ENCODE data around the gene FTCDNL1. TPM values are rescaled to one million over a fixed set of nuclear protein-coding genes. Genes with fewer than 3 reads are reported as not detected.

Gene FTCDNL1
- total RNA-seq, 2 experiments from 2014 or later = 3.8 to 4.3 TPM

DNA sequence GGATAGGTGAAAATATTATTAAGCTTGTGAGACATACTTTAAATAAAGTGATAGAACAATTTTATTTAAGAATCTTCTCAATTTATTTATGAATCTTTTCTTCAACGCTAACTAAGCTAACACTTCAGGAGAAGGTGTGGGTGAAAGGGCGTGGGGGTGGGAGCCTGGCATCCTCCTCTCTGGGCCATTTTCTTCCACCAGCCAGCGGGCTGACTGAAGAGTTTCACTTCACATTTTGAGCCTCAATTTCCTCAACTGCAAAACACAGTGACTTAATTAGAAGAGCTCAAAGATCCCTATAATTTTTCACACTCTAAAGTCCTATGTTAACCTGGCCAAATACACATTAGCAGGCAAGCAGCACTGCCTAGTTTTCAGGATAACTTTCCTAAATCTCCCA, 94.8 kb downstream of the FTCDNL1 start:
- ChIA-PET CTCF (interaction anchor here (2.1 kb wide), 1 partner anchor 15 kb away, joined by 6 read pairs; no protein-coding TSS in a partner anchor), POLR2A (no interaction called here)
- Mint-ChIP-seq H3K9me3 (ENCODE audit: low read depth) (no peaks in the 10 kb centered on the region), H3K27me3 (peaks cover 10% of the 10 kb centered on the region), H3K4me3 (no peak overlapping the region), H3K36me3 (ENCODE audit: low read depth) (no peaks in the 10 kb centered on the region), H3K4me1 (no peaks in the 10 kb centered on the region), H3K27ac (no peak overlapping the region)
- ATAC-seq (no peak), DNase-seq (no peak)
- intact Hi-C loops (cut with DNase I, micrococcal nuclease) = no loop called here

DNA sequence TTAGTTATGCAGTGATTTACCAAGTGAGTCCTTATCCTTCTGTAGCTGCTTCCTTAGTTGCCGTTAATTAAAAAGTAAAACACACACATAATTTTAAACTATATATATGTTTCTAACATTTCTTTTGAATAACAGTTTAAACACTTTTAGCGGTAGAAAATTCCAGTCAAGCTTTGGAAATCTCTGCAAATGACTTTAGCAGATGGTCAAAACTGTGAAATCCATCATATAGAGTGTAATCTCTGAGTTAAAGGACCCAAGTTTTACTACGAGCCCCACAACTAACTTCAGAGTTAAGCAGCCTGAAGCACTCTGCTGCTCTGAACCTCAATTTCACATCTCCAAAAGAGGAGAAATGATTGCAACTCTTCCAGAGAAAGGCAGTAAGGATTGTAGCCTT, 96.2 kb downstream of the FTCDNL1 start:
- Mint-ChIP-seq H3K9me3 (ENCODE audit: low read depth) (no peaks in the 10 kb centered on the region), H3K27ac (no peak overlapping the region), H3K27me3 (peaks cover 10% of the 10 kb centered on the region), H3K4me1 (no peaks in the 10 kb centered on the region), H3K36me3 (ENCODE audit: low read depth) (no peaks in the 10 kb centered on the region), H3K4me3 (no peak overlapping the region)
- POLR2A ChIA-PET = no interaction called here
- no peak for ATAC-seq
- no peak for DNase-seq
- intact Hi-C loops (cut with DNase I, micrococcal nuclease) = no loop called here
- CTCF ChIA-PET = no interaction called here

DNA sequence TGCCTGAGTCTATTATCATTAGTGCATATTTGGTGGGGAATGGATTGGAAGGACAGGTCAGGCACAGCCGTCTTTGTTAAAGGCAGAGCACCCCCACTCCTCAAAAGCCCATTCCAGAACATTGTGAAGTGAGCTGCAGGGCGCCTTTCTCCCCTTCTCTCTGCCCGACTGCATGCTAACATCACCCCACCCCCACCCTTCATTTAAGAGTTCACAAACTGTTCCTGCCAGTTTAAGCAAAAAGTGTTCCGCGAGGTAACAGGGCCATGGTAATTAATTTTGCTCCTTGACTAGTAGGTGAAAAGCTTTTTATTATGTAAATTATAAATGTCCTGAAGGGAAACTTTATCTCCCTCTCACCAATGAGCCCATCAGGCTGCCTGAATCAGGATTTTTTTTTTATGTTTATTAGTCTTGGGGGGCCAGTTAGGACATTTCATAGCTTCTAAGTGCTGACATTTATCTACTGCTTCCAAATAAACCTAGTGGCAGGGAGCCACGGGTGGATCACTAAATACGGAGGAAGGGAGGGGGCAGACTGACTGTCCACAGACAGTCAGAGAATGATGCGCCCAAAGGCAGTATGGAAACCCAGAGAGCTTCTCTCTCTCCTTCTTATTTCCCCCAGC, 99.4 kb downstream of the FTCDNL1 start:
- Mint-ChIP-seq H3K9me3 (ENCODE audit: low read depth) (no peaks in the 10 kb centered on the region), H3K36me3 (ENCODE audit: low read depth) (no peaks in the 10 kb centered on the region), H3K4me1 (no peaks in the 10 kb centered on the region), H3K27me3 (peaks cover 10% of the 10 kb centered on the region), H3K27ac (no peak overlapping the region), H3K4me3 (no peak overlapping the region)
- DNase-seq (no peak), ATAC-seq (no peak)
- POLR2A ChIA-PET = no interaction called here
- CTCF ChIA-PET = interaction anchor here (0.6 to 2.0 kb wide), 4 partner anchors 12 to 143 kb away, joined by 3 to 7 read pairs (median 3); no protein-coding TSS in a partner anchor
- intact Hi-C loops (cut with DNase I, micrococcal nuclease) = no loop called here

DNA sequence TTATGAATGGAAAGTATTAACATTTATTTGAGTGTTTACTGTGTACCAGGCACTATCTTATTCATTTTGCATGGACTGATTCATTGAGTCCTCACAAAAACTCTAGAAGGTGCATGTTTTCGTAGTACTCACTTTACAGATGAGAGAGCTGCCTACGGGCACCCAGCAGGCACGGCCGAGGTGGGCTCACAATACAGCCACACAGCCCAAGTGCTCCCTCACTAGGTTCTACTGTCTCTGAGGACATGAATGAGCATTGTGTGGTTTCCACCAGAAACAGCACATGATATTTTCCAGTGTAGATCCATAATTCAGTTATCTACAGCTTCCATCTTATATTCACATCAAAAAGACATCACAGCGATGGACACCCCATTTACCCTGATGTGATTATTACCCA, 101.4 kb downstream of the FTCDNL1 start:
- Mint-ChIP-seq H3K4me1 (no peaks in the 10 kb centered on the region), H3K27ac (no peak overlapping the region), H3K27me3 (peaks cover 13% of the 10 kb centered on the region), H3K36me3 (ENCODE audit: low read depth) (no peaks in the 10 kb centered on the region), H3K9me3 (ENCODE audit: low read depth) (no peaks in the 10 kb centered on the region), H3K4me3 (no peak overlapping the region)
- POLR2A ChIA-PET = interaction anchor here (0.7 kb wide), 1 partner anchor 1584 kb away, joined by 7 read pairs; no protein-coding TSS in a partner anchor
- CTCF ChIA-PET = no interaction called here
- intact Hi-C loops (cut with DNase I, micrococcal nuclease) = no loop called here
- DNase-seq (no peak), ATAC-seq (no peak)

DNA sequence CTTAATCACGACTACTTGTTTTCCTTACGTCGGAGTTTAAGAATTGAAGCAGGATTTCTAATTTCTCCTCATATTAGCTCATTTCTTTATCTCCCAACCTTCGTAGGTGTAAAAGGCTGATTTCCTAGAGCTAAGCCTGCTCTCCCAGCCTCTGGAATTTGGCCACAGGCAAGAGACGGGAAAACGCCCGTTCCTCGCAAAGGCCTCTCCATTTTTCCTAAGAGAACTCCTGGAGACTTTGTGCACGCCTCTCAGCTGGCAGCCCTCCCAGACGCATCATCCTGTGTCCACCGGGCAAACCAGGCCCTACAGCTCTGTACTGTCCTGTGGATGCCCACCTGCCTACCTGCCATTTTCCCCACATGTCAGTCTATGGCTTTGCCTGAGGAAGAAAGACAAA, 106.3 kb downstream of the FTCDNL1 start:
- Mint-ChIP-seq H3K4me1 (peaks cover 3% of the 10 kb centered on the region), H3K27ac (no peak overlapping the region), H3K9me3 (ENCODE audit: low read depth) (no peaks in the 10 kb centered on the region), H3K27me3 (peaks cover 13% of the 10 kb centered on the region), H3K36me3 (ENCODE audit: low read depth) (no peaks in the 10 kb centered on the region), H3K4me3 (no peak overlapping the region)
- no peak for DNase-seq
- ChIA-PET POLR2A (no interaction called here), CTCF (no interaction called here)
- ATAC-seq = no peak
- intact Hi-C loops (cut with DNase I, micrococcal nuclease) = no loop called here

DNA sequence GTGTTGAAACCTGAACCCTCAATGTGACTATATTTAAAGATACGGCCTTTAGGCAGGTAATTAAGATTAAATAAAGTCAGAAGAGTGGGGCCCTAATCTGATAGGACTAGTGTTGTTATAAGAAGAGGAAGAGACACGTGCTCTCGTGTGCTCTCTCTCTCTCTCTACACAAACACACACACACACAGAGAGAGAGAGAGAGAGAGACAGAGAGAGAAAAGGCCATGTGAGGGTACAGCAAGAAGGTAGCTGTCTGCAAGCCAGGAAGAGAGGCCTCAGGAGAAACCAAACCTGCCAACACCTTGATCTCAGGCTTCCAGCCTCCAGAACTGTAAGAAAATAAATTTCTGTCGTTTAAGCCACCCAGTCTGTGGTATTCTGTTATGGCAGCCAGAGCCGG, 106.7 kb downstream of the FTCDNL1 start:
- Mint-ChIP-seq H3K9me3 (ENCODE audit: low read depth) (no peaks in the 10 kb centered on the region), H3K27me3 (peaks cover 16% of the 10 kb centered on the region), H3K4me1 (peaks cover 5% of the 10 kb centered on the region), H3K27ac (no peak overlapping the region), H3K36me3 (ENCODE audit: low read depth) (no peaks in the 10 kb centered on the region), H3K4me3 (no peak overlapping the region)
- DNase-seq (no peak), ATAC-seq (no peak)
- intact Hi-C loops (cut with DNase I, micrococcal nuclease) = no loop called here
- POLR2A ChIA-PET = no interaction called here
- CTCF ChIA-PET = no interaction called here

DNA sequence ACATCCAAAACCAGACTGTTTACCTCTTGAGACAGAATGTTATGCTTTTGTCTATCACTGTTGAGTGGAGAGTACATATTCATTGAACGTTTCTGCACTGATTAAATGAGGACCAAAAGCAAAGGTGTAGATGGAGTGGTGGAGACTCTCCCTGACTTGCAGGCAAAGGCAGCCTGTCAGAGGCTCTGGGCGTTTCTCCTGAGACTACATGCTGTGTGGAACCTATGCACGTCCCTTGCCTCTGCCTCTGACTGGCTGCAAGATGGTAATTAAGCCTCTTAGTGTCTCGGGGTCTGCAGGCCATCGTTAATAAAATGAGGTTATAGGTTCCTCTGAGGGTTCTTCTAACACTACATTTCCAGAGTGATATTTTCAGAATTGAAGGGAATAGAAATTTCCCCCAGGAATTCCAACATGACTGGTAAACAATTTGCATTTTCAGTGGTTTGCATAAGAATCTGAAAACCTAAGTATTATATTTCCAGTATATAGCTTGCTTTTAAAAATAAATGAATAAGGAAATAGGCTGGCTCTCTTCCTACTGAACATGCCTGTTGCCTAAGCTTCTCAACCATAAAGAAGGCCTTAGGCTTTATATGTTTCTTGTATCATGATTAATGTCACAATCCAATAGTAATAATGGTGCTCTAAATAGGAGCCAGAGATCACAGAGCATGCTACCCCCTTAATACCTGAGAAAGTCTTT, 107.4 kb downstream of the FTCDNL1 start:
- intact Hi-C loops (cut with DNase I, micrococcal nuclease) = no loop called here
- H3K4me1 Mint-ChIP-seq = peaks cover 5% of the 10 kb centered on the region
- no peak for DNase-seq
- no peak overlapping the region for H3K27ac Mint-ChIP-seq
- H3K36me3 Mint-ChIP-seq (ENCODE audit: low read depth) = no peaks in the 10 kb centered on the region
- H3K4me3 Mint-ChIP-seq = no peak overlapping the region
- POLR2A ChIA-PET = no interaction called here
- CTCF ChIA-PET = interaction anchor here (1.2 kb wide), 1 partner anchor 39 kb away, joined by 4 read pairs; no protein-coding TSS in a partner anchor
- H3K9me3 Mint-ChIP-seq (ENCODE audit: low read depth) = no peaks in the 10 kb centered on the region
- no peak for ATAC-seq
- H3K27me3 Mint-ChIP-seq = peaks cover 21% of the 10 kb centered on the region

DNA sequence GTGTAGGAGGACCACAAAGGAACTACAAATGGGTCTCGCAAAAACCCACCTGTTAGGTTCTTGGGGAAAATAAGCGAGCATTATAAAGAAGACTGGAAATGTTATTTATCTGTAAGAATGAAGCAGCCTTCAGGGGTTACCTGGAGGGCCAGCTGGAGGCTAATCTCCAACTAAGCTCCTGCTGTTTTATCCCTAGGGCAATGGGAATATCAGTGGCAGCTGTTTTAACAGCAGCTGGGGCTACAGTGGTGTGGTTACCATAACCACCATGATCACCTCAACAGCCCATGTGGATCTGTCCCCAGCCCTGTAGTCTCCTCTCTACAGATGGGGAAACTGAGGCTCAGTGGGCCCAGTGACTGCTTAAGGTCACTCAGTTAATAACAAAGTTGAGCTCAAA, 108.1 kb downstream of the FTCDNL1 start:
- Mint-ChIP-seq H3K27me3 (peaks cover 25% of the 10 kb centered on the region), H3K36me3 (ENCODE audit: low read depth) (no peaks in the 10 kb centered on the region), H3K4me1 (peaks cover 5% of the 10 kb centered on the region), H3K9me3 (ENCODE audit: low read depth) (no peaks in the 10 kb centered on the region), H3K4me3 (no peak overlapping the region), H3K27ac (no peak overlapping the region)
- CTCF ChIA-PET = interaction anchor here (1.2 kb wide), 1 partner anchor 38 kb away, joined by 4 read pairs; no protein-coding TSS in a partner anchor
- intact Hi-C loops (cut with DNase I, micrococcal nuclease) = no loop called here
- ATAC-seq (no peak), DNase-seq (no peak)
- POLR2A ChIA-PET = no interaction called here

DNA sequence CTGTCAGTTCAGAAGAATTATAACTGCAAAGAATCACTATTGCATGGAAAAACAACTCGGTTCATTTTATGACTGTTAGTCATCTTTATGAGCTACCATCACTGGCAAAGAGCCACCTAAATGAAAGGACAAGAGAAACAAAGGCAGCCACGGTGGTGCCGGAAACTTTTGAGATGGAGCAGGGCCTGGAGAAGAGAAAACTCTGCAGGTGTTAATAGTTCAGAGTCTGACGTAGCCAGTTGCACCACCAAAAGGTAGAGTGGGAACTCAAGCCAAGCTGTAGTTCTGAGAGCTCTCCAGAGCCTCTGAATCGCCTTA, 110.9 kb downstream of the FTCDNL1 start:
- Mint-ChIP-seq H3K4me1 (peaks cover 5% of the 10 kb centered on the region), H3K36me3 (ENCODE audit: low read depth) (no peaks in the 10 kb centered on the region), H3K27ac (no peak overlapping the region), H3K27me3 (peaks cover 25% of the 10 kb centered on the region), H3K4me3 (no peak overlapping the region), H3K9me3 (ENCODE audit: low read depth) (no peaks in the 10 kb centered on the region)
- intact Hi-C loops (cut with DNase I, micrococcal nuclease) = no loop called here
- CTCF ChIA-PET = interaction anchor here (0.7 to 8.1 kb wide), 34 partner anchors 8 to 1443 kb away, joined by 3 to 49 read pairs (median 4); no protein-coding TSS in a partner anchor
- no peak for DNase-seq
- POLR2A ChIA-PET = no interaction called here
- no peak for ATAC-seq

DNA sequence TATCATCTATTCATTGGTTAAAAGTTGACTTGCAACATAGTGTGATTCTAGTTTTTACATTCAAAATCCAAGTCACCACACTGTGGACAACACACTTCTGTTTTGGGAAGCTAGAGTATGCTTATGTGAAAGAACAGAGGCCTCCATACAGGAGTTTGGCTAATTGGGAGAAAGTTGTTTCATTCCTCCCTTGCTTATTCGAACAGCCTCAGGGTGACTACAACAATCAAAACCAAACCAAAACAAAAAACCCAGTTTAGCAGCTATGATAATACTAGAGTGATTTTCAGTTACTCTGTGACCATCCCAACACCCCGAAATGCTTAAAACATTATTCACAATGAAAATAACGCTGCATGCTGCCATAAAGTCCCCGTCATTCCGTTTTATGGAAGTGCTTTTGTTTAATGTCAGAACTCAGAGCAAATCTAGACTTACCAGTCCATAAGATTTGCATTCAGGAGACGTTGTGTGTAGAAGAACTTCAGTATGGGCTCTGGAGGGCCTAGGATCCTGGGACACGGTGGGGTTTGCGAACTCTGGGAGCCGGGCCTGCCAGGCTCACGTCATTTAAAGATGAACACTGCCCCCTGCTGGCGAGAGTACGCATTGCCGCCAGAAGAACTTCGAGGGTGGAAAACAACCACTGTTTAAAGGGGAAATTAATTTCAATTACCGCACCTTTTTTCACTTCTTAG, 111.4 kb downstream of the FTCDNL1 start:
- ChIA-PET CTCF (interaction anchor here (0.7 to 8.1 kb wide), 36 partner anchors 8 to 1442 kb away, joined by 3 to 49 read pairs (median 4); no protein-coding TSS in a partner anchor), POLR2A (no interaction called here)
- Mint-ChIP-seq H3K27ac (no peak overlapping the region), H3K9me3 (ENCODE audit: low read depth) (no peaks in the 10 kb centered on the region), H3K4me1 (peaks cover 5% of the 10 kb centered on the region), H3K27me3 (peaks cover 22% of the 10 kb centered on the region), H3K4me3 (no peak overlapping the region), H3K36me3 (ENCODE audit: low read depth) (no peaks in the 10 kb centered on the region)
- DNase-seq (peak; percentile 81), ATAC-seq (peak; percentile 58)
- intact Hi-C loops (cut with DNase I, micrococcal nuclease) = loop anchor here (1.0 to 10.0 kb wide), 8 partner anchors 35 to 1425 kb away; no protein-coding TSS in a partner anchor

DNA sequence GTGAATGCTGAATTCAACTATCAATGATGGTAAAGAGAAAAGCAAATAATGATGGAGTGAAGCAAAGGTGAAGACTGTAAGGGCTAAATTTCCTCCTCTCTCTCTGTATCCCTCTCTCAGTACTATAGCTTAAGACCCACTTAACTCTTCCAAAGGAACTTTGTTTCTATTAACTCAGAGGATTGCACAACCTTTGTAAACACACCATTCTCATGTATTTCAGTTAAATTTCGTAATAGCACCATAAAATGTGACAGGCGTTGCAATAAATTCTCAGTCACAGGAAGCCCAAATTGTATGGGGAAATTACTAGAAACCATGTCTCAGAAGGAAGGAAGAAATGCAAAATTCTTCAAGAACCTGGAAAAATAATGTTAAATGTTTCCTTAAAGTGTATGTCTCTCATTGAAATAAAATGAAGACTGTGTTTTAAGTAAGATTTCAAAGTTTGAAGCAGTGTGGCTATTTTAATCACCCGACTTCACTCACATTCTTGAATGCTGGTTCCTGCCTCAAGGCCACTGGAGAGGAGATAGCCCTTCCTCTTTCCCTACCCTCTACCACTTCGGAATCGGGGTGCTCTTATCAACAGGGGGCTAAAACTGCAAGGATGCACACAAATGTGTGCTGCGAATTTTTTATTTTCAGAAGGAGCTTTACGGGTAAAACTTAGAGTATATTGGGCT, 112.1 kb downstream of the FTCDNL1 start:
- Mint-ChIP-seq H3K27me3 (peaks cover 24% of the 10 kb centered on the region), H3K27ac (no peak overlapping the region), H3K4me3 (no peak overlapping the region), H3K4me1 (peaks cover 5% of the 10 kb centered on the region), H3K9me3 (ENCODE audit: low read depth) (no peaks in the 10 kb centered on the region), H3K36me3 (ENCODE audit: low read depth) (no peaks in the 10 kb centered on the region)
- ChIA-PET CTCF (interaction anchor here (0.9 to 8.1 kb wide), 9 partner anchors 9 to 1442 kb away, joined by 3 to 49 read pairs (median 5); no protein-coding TSS in a partner anchor), POLR2A (no interaction called here)
- ATAC-seq = no peak
- no peak for DNase-seq
- intact Hi-C loops (cut with DNase I, micrococcal nuclease) = loop anchor here (1.0 to 10.0 kb wide), 8 partner anchors 34 to 1424 kb away; no protein-coding TSS in a partner anchor
